T-helper 2 cell treated with Interferon-gamma antibody and Interleukin-4, amounts not matched to agents 100 ng/mL and 5 ng/mL, for 36 hours (primary cell): ENCODE measurements around the gene NOVA1. TPM values are rescaled to one million over a fixed set of nuclear protein-coding genes. Genes with fewer than 3 reads are reported as not detected.

Experiments
- intact Hi-C: fragments of 100-400 bp; cut with micrococcal nuclease; formaldehyde crosslinking; loops from one replicate; pipeline ENCODE4 v1.15.1; 2023
- total RNA-seq: library from RNA; stranded (reverse); gene quantifications from 2 replicates; pipeline ENCODE4 v1.2.3, GENCODE V29; 2022

NOVA1 gene
- total RNA-seq, 1 donor from 2014 or later = 0.25 TPM

DNA sequence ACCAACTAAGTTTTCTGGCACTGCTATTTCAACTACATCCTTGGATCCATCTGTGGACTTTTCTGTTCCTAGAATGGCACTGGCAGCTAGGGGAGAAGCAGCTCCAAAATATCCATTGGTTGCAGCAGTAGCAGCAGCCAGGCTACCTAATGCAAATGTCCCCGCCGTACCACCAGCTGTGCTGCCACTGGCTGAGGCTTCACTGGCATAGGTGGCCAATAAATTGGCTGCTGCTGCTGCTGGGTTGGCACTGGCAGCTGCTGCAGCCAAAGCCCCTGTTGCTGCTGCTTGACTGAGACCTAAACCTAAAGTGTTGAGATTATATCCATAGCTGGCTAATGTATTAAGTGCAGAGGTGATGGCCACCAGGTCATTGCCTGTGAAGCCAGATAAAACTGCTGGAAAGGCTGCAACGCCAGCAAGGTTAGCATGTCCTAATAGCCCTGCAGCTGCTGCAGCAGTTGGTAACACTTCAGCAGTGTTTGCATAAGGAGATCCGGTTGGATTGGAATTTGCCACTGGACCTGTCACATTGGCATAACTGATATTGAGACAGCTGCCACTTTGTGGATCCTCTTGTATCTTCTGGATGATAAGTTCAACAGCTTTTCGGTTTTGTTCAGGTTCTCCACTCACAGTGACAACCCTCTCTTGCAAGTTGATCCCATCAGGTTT, 149.5 kb downstream of the NOVA1 start:
- intact Hi-C loops = no loop called here

DNA sequence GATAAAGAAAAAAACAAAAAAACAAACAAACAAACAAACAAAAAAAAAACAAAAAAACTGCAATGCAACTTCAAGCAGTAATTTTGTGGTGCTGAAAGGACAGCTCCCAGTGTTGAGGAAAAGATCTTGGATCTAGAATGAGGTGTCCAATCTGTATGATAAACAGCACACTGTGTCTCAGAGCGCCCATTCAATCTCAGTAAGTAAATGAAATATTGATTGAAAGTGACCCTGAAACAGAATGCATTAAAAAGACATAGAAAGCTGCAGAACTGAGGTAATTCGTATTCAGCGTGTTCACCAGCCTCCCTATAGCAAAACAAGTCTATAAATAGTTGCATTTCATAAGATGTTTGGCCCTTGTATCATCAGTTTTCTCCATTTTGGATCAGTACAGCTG, 153.0 kb downstream of the NOVA1 start:
- intact Hi-C loops = no loop called here

DNA sequence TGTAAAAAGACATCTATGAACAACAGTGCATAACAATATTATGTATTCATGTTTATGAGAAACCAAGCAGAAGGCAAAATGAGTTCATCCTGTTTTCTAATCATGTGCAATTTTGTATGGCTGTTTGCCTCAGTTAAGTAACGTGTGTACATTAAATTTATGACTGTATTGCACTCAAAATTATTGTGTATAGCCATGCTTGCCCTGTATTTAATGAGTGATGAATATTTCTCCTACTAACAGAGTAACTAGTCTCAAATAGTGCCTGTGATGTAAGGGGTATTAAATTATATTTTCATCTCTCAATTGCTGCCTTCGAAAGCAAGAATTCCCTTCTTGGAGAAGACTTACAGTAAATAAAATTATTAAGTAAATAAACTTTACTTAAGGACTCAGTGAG, 154.2 kb downstream of the NOVA1 start:
- intact Hi-C loops = no loop called here

DNA sequence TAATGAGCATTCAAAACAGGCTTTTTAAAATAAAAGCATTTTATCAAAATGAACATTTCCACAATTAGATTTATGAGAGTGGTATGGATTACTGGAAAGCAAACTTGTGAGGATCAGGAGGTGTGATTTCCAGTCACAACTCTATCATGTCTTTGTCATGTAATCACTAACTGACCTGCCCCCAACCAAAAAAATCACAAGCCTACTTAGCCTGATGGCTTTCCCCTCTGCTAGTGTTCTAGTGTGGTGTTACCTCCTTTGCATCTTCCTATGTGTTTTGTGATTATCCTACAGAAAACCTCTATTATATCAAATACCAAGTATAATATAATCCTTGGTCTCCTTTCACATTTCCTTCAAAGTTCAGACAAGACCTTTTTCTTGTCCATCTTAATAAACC, 168.6 kb downstream of the NOVA1 start:
- intact Hi-C loops = no loop called here

DNA sequence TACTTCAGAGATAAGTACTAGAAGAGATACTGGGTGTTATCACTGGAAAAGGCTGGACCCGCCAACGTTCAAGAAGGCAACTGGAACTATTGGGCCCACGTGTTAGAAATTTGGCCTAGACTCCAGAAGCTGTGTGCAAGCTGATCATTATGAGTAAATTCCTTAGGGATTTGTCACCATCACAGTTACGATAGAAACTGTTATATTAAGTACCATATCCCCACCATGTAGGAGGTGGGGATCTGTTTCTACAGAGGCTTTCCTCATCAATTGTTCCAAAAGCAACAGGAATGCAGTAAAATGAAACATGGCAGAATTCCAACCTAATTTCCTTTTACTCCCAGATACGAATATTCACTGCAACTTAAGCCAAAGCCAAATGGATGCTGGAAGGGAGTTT, 170.7 kb downstream of the NOVA1 start:
- intact Hi-C loops = no loop called here

DNA sequence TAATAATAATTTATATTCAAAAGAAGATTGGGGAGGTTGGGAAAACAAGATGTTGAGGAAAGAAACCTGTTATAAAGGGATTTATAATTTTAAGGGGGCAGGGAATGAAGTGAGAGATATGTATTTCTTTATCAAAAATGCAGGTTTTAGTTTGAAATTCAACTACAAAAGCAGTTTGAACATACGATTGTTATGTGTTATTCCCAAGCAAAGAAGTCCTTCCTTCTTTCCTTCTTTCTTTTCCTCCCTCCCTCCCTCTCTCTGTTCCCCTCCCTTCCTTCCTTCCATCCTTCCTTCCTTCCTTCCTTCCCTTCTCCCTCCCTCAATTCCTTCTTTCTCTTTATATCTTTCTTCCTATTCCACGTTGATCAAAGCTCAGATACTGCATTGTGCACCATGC, 173.3 kb downstream of the NOVA1 start:
- intact Hi-C loops = no loop called here

DNA sequence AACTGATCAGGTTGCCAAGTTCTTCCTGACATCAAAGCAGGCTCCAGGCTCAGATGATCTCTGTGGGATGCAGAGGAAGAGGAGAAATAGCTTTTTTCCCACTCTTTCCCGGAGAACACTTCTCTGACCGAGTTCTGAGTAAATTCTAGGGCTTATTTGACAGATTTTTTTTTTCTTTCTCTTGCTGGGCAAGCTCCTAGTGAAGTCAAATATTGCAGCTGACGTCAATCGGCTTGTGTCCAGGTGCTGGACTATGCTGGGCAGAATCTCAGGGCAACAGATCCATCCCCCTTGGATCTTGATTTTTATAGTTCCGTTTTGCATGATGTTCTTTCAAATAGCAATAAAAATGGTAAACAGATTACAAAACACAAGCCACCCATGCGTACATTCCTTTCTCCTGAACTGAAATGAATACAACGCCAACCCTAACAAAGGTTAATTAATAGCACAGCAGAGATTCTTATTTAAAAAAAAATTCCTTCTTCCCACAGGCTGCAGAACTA, 182.2 kb downstream of the NOVA1 start:
- intact Hi-C loops = no loop called here

DNA sequence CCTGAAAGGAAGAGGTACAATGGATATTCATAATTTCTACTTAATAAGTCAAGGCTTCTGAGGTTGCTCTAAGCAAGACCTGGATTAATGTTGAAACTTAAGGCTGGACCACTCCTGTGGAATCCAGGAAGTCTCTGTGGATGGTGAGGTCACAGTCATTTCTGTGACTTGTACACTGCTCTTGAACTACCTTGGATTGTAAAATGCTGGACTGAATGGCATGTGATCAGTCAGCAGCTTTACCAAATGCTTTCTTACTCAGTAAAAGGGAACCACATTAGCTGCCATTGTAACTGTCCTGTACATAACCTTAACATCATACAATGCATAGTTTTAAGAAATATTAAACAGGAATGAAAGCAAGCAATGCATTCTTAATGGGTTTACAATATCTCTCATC, 182.9 kb downstream of the NOVA1 start:
- intact Hi-C loops = no loop called here

DNA sequence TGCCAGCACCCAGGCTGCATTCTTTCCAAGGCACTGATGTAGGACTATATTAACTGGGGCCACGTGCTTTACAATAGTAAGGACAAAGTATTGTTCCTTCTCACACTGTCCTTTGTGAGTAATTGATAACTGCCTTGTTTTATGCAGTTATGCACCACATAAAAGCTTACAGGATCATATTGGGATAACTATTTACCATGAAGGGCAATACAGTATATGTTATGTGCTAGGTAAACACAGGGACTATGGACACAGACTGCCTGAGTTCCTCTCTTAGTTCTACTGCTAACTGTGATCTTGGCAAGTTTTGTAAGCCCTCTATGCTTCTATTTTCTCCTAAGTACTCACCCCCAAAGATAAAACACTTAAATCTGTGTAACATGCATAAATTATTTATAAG, 183.7 kb downstream of the NOVA1 start:
- intact Hi-C loops = no loop called here

DNA sequence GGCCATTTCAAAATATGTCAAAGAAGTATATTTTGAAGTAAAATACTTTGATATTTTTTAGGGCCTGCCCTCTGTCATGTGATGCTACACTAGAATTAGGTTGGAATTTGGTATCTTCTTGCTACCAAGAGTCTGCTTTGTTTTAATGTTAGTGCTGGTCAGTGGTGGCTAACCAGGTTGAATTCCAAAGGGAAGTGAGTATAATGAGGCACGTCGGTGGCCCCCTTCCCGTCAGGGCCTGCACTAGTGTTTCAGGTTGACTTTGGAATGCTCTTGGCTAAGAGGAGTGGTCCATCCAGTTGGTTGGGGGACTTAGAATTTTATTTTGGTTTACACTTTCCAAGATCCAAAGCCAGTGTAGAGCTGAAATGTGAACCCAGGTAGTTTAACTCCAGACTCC, 185.4 kb downstream of the NOVA1 start:
- intact Hi-C loops = no loop called here

DNA sequence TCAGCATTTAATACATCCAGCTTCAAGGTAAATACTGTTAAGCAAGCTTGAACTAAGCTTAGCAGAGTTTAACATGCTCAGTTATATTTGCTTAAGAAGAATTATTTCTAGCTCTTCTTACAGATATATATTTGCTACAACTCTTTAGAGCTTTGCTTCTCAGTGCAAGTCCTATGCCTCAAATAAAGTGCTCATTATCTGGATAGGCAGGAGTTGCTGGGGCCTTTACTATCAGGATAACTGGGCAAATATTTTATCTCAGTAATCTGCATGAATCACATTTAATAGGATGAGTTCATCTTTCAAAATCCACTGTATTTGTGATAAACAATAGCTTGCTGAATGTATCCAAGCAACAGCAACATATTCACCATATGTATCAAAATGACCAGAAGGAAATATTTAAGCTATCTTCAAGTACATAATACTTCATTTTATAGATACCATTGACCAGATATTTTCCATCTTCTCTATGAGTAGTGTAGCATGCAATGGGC, 187.6 kb downstream of the NOVA1 start:
- intact Hi-C loops = no loop called here

DNA sequence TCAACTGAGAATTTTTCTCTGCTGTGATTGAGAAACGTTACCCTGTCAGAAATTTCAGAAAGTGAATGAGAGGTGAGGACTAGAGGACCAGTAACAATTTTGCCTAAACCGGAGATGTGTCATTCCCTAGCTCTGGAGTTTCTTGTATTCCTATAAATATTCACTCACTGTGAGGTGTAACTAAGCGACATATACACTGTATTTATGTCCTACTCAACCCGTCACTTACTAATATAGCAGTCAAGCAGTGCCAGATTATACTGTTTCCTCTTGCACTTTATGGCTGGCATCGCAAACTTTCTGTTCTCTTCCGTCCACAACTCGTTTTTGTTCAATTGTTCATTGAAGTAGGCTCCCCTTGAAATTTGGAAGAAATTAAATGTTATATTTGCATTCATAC, 192.9 kb downstream of the NOVA1 start:
- intact Hi-C loops = no loop called here

DNA sequence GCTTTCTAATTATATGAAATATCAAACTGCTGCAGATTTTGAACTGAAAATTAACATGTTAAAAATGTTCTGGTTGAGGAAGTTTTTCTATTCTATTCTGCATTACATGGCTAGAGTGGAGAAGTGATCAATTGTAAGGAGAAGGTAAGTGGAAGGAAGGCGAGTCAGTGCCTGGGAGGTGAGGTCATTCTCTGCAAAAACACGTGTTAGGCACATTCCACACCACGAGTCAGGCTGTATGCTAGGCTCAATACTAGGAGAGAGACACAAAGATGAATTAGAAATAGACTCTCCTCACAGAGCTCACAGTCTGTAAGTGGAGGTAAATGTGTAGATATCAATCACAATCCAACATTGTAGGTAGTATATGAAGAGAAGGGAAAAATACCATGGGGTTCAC, 194.1 kb downstream of the NOVA1 start:
- intact Hi-C loops = no loop called here

DNA sequence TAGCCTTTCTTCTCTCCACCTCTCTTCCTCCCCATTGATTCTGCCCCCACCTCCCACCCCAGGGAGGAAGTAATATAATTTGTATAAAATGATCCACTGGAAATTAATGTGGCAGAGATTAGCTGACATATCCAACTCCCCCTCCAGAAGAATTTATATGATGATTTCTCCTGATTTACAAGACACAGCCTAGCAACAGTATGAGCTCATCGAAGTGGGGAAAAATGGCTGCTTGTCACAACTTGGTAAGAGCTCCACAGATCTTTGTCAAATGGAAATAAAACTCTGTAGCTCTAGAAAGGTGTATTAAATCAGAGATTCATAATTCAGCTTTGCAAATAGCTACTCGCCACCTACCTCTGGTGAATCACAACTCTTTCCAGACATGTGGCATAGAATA, 195.7 kb downstream of the NOVA1 start:
- intact Hi-C loops = no loop called here

DNA sequence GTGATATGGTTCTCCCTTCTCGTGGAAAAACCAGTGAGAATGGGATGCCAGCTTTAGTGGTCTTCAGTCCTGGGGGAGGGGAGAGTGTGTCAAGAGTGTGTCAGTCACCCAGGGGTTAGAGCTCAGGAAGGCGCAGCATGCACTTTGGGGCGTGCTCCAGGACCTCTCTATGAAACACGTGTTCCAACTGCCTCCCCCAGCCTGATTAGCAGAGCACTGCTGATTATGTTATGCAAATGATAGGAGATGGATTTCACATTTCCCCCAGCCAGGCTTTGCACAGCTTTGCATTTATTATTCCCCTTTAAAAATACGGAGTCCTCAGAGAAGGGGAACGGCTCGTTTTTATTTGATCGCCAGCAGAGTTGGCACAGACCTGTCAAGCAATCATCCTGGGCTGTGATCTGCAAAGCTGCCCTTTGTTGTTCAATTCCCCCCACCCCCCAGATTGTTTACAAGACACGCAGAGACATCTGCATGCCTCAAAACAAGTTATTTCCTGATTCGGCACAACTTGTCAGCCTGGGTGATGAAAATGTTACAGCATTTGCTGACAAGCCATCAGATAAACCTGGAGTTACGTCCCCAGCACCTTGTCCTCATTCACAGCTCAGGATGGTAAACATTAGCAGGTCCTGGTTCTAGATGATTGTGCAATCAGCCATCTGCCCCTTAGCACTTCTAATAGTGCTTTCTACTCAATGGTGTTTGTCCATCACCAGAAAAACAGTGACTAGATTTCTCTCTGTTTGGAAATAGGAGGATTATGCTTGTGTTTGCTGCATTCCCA, 196.5 kb downstream of the NOVA1 start:
- intact Hi-C loops = no loop called here

DNA sequence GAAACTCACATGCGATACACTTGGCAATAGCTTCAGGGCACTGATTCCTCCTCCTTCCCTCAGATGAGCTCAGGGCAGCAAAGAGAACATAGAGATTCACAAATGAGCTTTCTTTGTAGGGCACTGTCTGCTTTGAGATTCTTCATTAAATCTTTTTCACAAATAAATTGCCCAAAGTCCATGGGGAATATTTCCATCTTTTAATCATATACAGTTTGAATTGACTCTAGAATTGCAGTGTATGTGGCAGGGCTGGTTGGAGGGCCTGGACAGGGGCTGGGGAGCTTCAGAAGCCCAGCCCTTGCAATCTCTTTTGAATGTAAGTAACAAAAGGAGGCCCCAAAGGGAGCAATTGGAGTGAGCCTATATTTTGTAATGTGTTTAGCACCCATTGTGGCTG, 197.5 kb downstream of the NOVA1 start:
- intact Hi-C loops = no loop called here

DNA sequence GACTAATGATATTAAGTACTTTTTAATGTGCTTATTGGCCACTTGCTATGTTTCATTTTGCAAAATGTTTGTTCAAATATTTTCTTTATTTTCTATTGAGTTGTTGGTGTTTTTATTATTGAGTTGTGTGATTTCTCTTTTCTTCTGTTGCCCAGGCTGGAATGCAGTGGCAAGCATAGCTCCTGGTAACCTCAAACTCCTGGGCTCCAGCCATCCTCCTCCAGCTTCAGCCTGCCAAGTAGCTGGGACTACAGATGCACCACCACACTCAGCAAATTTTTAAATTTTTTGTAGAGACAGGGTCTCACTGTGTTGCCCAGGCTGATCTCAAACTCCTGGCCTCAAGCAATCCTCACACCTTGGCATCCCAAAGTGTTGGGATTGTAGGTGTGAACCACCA, 199.2 kb downstream of the NOVA1 start:
- intact Hi-C loops = no loop called here
